ENCODE results near the gene BOLA3. TPM values are rescaled to one million over a fixed set of nuclear protein-coding genes. Genes with fewer than 3 reads are reported as not detected.
A peak's percentile ranks its signal among the peaks of the same experiment; 100 is the strongest.

BOLA3 gene
- total and polyA plus RNA-seq, 10 of the 15 experiments (the other 5 are each of a cell fraction or from before 2014, with no cell fraction given) = 62.6 to 300 (median 134) TPM

DNA sequence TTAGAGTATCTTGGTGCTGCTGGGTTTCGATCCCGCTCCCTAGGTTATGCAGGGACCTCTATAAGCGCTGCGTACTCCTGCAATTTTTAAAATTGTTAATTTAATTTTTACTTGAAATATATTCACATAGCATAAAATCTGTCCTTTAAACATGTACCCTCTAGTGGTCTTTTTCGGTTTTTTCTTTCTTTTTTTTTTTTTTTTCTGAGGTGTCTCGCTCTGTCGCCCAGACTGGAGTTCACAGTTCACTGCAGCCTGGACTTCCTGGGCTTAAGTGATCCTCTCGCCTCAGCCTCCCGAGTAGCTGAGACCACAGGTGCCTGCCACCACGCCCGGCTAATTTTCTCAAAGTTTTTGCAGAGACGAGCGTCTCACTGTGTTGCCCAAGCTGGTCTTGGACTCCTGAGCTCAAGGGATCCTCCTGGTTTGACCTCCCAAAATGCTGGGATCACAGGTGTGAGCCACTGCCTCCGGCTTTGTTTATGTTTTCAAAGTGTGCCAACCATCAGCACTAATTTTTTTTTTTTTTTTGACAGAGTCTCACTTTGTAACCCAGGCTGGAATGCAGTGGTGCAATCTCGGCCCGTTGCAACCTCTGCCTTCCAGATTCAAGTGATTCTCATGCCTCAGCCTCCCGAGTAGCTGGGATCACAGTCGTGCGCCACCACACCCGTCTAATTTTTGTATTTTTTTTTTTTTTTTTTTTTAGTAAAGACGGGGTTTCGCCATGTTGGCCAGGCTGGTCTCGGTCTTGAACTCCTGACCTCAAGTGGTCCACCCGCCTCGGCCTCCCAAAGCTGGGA is 31.6 kb upstream of the BOLA3 start (continued):
- TF ChIP-seq TCF12 (IDR thresholded peaks at IDR 0.05; ENCODE audit: low read depth, low read length) (no peak), CEBPB (IDR thresholded peaks at IDR 0.05; ENCODE audit: borderline replicate concordance in 1 of 2, low read depth in 2 of 2, low read length in 2 of 2) (no peak), BACH1 (IDR thresholded peaks at IDR 0.05; ENCODE audit: borderline replicate concordance) (no peak), CREB1 (IDR thresholded peaks at IDR 0.05; ENCODE audit: low read depth) (no peak), SMAD5 (IDR thresholded peaks at IDR 0.05; ENCODE audit: low read depth) (no peak), HDAC2 (IDR thresholded peaks at IDR 0.05) (no peak), MYC (IDR thresholded peaks at IDR 0.05; ENCODE audit: insufficient read depth, insufficient read length, insufficient replicate concordance, low read length, severe bottlenecking) (no peak), BHLHE40 (IDR thresholded peaks at IDR 0.05; ENCODE audit: borderline replicate concordance in 1 of 2, low read depth in 2 of 2, low read length in 1 of 2) (no peak), RAD51 (IDR thresholded peaks at IDR 0.05) (no peak), LARP7 (IDR thresholded peaks at IDR 0.05) (no peak)
- TF ChIP-seq, protein P1, sequence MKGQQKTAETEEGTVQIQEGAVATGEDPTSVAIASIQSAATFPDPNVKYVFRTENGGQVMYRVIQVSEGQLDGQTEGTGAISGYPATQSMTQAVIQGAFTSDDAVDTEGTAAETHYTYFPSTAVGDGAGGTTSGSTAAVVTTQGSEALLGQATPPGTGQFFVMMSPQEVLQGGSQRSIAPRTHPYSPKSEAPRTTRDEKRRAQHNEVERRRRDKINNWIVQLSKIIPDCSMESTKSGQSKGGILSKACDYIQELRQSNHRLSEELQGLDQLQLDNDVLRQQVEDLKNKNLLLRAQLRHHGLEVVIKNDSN (IDR thresholded peaks at IDR 0.05; ENCODE audit: borderline replicate concordance, extremely low read length, insufficient read depth, low read depth, low read length) = no peak
- TF ChIP-seq, protein P2, sequence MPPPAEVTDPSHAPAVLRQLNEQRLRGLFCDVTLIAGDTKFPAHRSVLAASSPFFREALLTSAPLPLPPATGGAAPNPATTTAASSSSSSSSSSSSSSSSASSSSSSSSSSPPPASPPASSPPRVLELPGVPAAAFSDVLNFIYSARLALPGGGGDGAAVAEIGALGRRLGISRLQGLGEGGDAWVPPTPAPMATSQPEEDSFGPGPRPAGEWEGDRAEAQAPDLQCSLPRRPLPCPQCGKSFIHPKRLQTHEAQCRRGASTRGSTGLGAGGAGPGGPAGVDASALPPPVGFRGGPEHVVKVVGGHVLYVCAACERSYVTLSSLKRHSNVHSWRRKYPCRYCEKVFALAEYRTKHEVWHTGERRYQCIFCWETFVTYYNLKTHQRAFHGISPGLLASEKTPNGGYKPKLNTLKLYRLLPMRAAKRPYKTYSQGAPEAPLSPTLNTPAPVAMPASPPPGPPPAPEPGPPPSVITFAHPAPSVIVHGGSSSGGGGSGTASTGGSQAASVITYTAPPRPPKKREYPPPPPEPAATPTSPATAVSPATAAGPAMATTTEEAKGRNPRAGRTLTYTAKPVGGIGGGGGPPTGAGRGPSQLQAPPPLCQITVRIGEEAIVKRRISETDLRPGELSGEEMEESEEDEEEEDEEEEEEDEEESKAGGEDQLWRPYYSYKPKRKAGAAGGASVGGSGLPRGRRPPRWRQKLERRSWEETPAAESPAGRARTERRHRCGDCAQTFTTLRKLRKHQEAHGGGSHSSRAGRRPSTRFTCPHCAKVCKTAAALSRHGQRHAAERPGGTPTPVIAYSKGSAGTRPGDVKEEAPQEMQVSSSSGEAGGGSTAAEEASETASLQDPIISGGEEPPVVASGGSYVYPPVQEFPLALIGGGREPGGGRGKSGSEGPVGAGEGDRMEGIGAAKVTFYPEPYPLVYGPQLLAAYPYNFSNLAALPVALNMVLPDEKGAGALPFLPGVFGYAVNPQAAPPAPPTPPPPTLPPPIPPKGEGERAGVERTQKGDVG (CRISPR knock-in tag; IDR thresholded peaks at IDR 0.05) = no peak
- TF ChIP-seq, protein P3, sequence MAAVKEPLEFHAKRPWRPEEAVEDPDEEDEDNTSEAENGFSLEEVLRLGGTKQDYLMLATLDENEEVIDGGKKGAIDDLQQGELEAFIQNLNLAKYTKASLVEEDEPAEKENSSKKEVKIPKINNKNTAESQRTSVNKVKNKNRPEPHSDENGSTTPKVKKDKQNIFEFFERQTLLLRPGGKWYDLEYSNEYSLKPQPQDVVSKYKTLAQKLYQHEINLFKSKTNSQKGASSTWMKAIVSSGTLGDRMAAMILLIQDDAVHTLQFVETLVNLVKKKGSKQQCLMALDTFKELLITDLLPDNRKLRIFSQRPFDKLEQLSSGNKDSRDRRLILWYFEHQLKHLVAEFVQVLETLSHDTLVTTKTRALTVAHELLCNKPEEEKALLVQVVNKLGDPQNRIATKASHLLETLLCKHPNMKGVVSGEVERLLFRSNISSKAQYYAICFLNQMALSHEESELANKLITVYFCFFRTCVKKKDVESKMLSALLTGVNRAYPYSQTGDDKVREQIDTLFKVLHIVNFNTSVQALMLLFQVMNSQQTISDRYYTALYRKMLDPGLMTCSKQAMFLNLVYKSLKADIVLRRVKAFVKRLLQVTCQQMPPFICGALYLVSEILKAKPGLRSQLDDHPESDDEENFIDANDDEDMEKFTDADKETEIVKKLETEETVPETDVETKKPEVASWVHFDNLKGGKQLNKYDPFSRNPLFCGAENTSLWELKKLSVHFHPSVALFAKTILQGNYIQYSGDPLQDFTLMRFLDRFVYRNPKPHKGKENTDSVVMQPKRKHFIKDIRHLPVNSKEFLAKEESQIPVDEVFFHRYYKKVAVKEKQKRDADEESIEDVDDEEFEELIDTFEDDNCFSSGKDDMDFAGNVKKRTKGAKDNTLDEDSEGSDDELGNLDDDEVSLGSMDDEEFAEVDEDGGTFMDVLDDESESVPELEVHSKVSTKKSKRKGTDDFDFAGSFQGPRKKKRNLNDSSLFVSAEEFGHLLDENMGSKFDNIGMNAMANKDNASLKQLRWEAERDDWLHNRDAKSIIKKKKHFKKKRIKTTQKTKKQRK (IDR thresholded peaks at IDR 0.05; ENCODE audit: low read depth, low read length) = no peak
- TF ChIP-seq, protein P4, sequence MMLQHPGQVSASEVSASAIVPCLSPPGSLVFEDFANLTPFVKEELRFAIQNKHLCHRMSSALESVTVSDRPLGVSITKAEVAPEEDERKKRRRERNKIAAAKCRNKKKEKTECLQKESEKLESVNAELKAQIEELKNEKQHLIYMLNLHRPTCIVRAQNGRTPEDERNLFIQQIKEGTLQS (IDR thresholded peaks at IDR 0.05; ENCODE audit: borderline replicate concordance, extremely low read depth, low read depth, low read length) = no peak
- TF ChIP-seq, protein P5, sequence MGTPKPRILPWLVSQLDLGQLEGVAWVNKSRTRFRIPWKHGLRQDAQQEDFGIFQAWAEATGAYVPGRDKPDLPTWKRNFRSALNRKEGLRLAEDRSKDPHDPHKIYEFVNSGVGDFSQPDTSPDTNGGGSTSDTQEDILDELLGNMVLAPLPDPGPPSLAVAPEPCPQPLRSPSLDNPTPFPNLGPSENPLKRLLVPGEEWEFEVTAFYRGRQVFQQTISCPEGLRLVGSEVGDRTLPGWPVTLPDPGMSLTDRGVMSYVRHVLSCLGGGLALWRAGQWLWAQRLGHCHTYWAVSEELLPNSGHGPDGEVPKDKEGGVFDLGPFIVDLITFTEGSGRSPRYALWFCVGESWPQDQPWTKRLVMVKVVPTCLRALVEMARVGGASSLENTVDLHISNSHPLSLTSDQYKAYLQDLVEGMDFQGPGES (IDR thresholded peaks at IDR 0.05) = no peak
- TF ChIP-seq, protein P6, sequence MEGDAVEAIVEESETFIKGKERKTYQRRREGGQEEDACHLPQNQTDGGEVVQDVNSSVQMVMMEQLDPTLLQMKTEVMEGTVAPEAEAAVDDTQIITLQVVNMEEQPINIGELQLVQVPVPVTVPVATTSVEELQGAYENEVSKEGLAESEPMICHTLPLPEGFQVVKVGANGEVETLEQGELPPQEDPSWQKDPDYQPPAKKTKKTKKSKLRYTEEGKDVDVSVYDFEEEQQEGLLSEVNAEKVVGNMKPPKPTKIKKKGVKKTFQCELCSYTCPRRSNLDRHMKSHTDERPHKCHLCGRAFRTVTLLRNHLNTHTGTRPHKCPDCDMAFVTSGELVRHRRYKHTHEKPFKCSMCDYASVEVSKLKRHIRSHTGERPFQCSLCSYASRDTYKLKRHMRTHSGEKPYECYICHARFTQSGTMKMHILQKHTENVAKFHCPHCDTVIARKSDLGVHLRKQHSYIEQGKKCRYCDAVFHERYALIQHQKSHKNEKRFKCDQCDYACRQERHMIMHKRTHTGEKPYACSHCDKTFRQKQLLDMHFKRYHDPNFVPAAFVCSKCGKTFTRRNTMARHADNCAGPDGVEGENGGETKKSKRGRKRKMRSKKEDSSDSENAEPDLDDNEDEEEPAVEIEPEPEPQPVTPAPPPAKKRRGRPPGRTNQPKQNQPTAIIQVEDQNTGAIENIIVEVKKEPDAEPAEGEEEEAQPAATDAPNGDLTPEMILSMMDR (IDR thresholded peaks at IDR 0.05 in 2 of 3, conservative IDR thresholded peaks at IDR 0.05 in 1 of 3; ENCODE audit: control insufficient read depth in 2 of 3, extremely low read depth in 1 of 3, insufficient read depth in 1 of 3, low read depth in 3 of 3, low read length in 3 of 3) = peak in 2 of 3 experiments; percentile 13 to 41; a peak in 2 of 6 replicates
